Measurements from ENCODE around the gene PIGM.

DNA sequence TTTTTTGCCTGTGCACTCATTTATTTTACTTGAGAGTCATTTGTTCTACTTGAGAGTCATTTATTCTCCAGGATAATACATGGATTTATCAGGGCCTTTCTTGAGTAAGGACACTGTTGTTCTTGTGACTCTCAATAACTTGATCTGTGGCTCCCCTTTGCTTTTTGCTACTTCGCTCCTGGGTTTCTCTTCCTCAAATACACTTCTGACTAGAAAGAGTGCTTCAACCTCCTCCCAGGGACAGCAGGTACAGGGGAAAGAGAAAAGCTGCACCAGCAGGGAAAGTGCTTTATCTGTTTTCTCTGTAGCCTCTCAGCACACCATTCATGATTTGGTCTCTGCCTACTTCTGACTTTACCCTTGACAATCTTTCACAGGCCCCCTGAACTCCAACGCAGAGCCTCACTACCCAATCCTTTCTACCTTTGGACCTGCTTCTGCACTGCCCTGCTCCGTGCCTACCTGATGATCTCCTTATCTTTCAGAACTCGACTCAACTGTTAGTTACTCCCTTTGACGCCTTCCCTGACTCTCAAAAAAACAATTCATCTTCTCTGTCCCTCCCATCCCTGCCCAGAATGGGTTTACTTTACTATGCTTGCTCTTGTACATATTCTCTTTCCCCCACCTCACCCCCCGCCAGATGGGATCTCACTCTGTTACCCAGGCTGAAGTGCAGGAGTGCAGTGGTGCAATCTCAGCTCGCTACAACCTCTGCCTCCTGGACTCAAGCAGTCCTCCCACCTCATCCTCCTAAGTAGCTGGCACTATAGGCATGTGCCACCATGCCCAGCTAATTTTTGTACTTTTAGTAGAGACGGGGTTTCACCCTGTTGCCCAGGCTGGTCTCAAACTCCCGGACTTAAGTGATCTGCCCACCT, 15.6 kb upstream of the PIGM start:
- TF ChIP-seq EZH2phosphoT487 (conservative IDR thresholded peaks at IDR 0.05; ENCODE audit: low read length) (no peak), CTCF (IDR thresholded peaks at IDR 0.05; ENCODE audit: insufficient read depth, low read length, poor library complexity, severe bottlenecking) (no peak)
